Medulla oblongata (tissue), 1 donor: ENCODE measurements around the gene ERFL.
A peak's percentile ranks its signal among the peaks of the same experiment; 100 is the strongest.
"Not testable (repeated sequence)": the region's sequence is repeated elsewhere in the genome, so short reads cannot be mapped to it uniquely, and the experiment has no call there.

Experiments
- DNase-seq: peaks from one replicate; pipeline ENCODE4 v3.0.0-alpha.2; 2015; ENCODE audit errors: extremely low spot score

The ERFL gene

DNA sequence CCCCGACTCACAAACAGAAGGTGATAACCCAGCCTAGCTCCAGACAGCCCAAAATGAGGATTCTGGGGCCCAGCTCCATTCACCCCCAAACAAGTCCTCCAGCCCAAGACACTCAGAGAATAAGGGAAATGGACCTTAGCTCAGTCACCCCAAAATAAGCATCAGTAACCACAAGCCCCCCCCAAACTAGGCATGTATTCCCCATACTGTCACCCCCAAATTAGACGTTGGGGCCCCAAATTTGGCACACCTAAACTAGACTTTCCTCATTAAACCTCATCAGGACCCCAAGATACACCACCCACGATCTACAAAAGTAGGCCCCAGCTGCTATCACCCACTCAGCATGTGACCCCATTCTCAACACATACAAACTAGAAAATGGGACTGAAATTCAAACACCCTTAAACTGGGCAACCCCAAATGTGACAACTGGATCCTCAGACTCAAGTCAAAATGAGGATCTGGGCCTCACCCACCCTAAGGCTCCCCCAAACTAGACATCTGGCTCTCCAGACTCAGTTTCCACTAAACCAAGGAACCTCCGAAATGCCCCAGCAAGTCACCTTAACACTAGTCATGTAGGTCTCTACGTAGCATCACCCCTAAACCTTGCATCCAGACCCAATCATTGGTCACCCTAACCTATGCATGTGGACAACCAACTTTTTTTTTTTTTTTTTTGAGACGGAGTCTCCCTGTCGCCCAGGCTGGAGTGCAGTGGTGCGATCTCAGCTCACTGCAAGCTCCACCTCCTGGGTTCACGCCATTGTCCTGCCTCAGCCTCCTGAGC lies 13.4 kb upstream of the ERFL start:
- no peak for DNase-seq

DNA sequence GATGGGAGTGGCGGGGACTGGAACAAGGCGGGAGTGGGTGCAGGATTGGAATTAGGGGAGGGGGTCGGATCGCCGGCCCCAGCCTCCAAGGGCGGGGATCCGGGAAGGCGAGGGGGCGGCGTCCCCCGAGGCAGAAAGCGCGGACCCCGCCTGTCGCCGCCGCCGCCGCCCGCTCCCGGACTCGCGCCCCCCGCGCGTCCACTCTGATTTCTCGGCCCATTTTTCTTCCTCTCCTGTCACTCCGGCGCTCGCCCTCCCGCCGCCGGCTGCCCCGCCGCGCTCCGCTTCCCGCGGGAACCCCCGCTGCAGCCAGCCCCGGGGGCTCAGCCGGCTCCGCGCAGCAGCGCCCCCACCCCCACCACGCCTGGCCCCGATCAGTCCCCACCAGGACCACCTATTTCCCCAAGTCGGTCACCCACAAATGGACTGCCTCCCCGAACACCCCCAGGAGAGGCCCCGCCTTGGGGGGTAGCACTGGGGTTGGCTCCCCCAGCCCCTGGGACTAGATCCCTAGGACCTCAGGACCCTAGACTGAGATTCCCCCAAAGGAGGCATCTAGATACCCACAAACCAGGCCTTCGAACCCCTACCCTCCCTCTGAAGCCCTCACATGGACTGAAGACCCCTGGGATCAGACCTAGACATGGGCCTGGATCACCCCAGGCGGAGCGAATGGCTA lies 12.6 kb upstream of the ERFL start:
- DNase-seq: no peak

DNA sequence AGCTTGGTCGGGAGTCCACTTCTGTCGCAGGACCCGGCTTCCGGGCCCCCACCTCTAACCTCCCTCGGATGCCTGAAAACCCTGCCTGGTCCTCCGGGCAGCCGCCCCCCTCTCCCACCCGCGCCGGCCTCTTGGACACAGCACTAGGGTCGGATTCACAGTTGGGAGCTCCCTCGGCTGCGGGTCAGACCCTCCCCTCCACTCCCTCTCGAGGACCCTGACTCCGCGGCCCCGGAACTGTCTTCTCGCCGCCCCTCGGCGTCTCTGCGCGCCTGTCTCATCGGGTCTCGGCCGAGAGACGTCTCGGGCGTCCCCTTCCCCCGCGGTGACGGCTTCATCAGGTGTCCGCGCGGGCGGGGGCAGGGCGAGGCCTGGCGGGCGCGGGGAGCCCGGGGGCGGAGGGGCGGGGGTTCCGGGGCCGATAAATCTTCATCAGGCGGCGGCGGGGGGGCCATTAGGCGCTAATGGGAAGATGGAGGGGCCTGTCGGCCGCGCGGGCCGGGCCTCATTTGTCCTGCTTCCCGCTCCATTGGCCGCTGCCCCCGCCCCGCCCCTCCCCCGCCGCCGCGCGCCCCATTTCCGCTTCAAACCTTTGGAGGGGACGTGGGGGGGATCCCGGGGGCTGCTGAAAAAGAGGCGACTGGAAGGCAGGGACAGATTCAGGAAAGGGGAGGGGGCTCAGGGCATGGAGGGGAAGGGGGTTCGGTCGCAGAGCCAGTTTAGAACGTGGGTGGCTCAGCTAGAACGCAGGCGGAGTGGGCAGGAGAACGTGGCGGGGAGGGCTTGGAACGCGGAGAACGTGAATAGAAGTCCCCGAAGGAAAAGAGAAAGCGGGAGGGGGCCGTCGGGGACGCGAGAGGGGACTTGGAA lies 11.8 kb upstream of the ERFL start:
- no peak for DNase-seq

DNA sequence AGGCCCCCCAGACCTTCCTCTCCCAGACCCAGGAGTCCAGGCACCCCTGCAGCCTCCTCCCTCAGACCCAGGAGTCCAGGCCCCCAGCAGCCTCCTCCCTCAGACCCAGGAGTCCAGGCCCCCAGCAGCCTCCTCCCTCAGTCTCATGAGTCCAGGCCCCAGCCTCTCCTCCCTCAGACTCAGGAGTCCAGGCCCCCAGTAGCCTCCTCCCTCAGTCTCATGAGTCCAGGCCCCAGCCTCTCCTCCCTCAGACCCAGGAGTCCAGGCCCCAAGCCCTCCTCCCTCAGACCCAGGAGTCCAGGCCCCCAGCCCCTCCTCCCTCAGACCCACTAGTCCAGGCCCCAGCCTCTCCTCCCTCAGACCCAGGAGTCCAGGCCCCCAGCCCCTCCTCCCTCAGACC lies 11.0 kb upstream of the ERFL start:
- not testable (repeated sequence) for DNase-seq

DNA sequence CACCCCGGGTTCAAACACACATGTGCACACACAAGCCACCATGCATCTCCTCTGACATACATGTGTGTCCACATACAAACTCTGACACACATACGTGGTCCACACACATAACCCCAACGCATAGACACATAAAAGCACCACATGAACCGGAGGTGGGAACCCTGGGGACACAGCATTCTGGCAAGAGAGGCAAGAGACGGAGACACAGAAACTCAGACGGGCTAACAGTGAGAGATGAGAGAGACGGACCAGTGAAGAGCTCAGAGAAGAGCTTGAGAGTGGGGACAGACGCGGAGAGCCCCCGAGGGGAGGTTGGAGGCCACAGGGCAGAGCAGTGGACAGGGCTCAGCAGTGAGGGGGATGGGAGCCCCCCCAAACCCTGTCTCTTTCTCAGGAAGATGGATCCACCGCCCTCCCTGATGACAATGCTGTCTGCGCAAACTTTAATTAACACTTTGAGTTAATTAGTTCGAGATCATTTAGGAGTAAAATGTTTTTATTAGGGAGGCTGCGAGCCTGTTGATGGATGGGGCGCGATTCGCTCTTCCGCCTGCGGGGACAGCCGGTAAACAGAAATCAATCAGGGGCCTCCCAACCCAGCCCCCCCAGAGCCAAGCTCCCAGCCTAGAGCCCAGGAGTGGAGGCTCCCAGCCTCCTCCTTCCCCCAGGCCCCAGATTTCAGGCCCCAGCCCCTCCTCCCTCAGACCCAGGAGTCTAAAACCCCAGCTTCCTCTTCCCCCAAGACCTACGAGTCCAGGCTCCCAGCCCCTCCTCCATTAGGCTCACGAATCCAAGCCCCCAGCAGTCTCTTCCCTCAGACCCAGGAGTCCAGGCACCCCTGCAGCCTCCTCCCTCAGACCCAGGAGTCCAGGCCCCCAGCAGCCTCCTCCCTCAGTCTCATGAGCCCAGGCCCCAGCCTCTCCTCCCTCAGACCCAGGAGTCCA lies 9.5 kb upstream of the ERFL start:
- DNase-seq: no peak

DNA sequence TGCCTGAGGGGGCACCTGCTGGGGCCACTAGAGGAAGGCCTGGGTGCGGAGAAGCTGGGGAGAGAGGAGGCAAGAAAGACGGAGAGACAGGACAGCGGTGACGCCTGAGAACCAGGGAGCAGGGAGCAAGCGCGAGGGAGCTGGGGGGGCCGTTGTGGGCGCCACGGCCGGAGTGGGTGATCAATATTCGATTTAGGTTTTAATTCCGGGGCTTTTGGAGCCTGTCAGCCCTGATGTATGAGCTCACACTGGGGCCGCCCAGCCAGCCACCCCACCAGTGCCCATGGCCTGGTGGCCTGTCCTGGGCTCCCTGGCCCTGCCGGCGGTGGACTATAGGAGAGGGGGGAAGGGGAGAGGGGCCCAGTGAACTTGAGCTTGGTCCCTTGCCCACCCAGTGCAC lies 8.7 kb upstream of the ERFL start:
- no peak for DNase-seq

DNA sequence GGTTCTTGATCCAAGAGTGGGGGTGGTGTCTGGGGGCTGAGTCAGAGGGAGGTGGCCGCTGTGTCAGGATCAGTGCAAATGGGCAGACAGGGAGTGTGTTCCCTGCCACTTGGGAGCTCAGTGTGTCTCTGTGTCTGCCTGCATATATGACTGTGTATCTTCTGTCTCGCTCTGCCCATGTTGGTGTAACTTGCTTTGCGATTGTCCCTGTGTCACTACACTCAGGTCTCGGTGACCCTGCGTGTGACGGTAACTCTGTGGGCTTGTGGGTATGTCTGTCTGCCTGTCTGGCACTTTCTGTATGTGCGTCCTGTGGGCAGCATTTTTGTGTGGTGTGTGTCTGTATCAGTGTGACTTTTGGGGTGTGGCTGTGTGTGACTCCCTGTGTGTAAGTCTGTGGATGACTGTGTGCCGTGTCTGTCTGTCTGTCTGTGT lies 8.2 kb upstream of the ERFL start:
- DNase-seq: no peak

DNA sequence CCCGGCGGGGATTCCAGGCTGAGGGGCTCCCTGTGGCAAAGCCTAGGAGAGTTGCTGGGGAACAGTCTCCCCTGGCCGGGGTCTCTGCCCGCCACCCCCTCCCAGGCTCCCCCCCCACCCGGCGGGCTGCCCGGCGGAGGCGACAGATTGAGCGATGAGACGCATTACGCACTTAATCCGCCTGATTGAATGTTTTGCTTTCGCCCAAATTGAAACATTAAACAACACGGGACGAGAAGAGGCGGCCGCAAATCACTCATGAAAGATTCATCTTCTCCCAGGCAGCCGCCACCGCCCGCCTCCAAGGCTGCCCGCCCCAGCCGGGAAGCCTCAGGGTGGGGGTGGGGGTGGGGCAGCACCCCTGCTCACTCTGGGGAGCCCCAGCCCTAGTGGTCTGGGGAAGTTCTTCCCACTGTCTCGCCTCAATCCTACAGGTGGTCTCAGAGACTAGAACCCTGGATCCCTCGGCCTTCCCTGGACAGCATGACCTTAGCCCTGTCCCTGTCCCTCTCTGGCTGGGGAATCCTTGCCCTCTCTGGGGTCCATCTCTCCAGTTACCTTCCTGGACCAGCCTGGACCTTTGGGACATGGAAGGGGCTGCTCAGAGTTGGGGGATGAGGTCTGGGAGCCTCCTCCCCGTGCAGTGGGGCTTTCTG lies 7.6 kb upstream of the ERFL start:
- no peak for DNase-seq

DNA sequence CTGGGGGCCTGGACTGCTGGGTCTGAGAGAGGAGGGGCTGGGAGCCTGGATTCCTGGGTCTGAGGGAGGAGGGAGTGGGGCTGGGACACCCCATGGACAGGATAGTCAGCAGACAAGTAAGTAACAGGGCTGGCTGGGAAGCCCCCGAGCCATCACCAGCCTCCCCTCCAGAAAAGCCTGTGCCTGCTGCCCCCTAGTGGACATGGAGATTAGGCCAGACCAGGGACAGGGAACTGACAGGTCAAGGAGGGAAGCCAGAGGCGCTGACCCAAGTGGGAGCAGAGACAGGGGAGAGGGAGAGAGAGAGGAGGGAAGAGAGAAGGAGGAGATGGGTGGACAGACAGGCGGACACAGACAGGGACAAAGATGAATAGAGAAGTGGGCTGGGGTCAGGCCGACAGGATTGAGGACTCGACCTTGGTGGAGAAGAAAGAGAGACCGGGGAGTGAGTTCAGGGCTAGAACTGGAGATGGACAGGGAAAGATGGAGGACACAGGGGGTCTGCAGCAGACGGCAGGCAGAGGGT lies 6.7 kb upstream of the ERFL start:
- DNase-seq: peak; percentile 78

DNA sequence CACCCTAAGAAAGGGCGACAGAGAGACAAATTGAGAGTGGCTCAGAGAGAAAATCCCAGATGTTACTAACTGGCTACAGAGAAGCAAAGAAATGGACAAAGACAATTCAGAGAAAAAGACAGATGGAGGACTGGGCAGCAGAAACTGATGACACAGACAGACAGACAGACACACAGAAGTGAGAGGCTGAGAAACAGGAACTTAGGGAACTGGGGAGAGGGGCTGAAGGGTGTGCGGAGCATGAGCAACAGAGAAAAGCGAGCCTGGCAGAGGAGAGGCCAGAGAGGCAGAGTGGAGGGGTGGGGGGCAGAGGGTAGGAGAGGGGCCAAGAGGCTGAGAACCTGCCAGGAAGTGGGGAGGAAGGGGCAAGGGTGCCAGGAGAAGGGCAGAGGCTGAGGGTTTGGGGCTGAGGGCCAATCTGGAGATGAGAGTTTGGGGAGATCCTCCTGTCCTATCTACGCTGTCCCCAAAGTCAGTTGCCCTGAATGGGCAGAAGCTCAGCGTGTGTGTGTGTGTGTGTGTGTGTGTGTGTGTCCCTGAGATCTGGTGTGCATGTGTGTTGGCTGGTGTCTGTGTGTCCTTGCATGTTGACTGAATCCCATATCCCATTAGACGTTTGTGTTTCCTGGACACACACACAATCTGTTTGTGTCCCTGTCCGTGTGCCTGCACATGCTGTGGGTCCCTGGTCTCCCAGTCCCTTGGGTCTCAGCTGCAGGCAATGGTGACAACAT lies 5.6 kb upstream of the ERFL start:
- no peak for DNase-seq

DNA sequence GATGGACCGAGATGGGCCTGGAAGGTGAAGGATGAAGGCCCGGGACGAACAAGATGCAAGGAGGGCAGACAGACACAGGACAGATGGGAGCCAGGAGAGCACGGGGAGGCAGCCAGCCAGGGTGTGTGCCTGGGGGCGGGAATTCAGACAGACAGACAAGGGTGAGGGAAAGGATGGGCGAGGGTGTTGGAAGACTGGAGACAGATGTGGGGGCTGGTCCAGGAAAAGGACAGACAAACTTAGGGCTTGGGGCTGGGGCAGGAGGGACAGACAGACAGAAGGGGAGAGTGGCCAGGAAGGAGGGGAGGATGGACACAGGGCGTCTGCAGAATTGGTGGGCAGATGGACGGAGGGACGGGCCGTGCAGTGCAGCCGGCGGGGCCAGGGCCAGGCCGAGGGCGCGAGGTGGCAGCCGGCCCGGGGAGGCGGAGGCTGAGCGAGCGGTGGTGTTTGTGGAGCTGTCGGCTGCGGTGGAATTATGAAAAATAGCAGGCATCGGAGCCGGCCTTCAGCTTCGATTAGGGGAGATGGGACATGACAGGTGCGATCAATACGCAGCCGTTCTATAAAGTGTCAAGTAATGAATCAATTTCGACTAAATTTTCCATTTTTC lies 4.6 kb upstream of the ERFL start:
- no peak for DNase-seq

DNA sequence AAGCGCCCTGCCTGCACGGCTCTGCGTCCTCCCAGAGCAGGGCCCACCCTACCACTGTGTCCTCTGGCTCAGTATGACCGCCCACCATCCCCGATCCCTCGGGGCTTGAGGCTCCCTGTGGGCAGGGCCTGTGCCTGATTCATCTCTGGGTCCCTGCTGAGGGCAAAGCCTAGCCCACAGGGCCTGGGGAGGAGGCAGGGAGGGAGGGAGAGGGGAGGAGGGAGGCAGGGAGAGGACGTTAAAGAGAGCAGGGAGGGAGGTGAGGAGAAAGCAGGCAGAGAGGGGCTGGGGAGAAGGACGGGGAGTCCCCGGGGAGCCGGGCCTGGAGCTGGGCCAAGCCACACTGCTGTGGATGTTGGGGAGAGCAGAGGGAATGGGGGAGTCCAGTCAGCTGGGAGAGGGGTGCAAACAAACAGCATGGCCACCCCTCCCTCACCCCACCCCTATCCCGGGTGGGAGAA lies 4.0 kb upstream of the ERFL start:
- no peak for DNase-seq

DNA sequence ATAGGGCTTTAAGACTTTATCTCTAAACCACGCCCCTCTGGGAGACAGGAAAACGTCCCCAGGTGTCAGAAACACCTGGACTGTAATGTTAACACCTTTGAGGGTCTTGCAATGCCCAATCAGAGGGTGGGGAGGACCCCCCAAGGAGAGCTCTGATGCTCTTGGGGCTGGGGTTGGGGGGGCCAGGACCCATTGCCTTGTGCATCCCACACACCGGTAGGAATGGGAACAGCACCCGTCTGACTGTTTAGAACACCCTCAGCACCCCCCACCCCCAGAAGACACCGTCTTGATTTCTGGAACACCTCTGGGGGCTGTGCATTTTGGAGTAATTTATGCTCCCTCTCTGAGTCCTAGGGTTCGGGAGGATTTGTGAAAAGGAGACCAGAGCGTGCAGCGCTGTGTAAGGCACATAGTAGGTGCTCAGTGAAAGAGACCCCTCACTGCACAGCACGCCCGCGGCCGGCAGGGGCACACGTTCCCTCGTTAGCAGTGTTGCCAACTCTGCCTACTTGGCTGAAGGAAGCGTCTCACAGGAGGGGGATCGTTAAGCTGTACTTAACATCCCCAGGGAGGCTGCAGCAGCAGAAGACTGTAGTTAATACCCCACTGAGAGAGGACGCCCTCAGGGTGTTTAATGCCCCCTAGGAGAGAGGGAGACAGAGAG lies 2.8 kb upstream of the ERFL start:
- no peak for DNase-seq

DNA sequence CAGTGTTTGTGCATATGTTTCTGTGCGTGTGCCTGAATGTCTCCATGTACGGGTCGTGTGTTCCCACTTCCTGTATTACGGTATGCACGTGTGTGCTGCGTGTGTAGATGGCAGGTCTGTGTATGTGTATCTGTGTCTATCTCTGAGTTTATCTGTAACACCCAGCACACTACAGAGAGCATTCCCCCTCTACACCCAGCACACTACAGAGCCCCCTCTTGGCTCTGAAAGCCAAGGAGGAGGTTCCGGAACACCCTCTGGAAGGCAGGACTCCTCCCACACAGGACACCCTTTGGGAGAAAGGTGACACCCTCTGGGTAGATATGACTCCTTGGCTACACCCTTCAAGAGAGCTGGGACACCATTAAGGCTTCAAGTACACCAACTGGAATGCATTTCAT lies 2.1 kb upstream of the ERFL start:
- DNase-seq: no peak

DNA sequence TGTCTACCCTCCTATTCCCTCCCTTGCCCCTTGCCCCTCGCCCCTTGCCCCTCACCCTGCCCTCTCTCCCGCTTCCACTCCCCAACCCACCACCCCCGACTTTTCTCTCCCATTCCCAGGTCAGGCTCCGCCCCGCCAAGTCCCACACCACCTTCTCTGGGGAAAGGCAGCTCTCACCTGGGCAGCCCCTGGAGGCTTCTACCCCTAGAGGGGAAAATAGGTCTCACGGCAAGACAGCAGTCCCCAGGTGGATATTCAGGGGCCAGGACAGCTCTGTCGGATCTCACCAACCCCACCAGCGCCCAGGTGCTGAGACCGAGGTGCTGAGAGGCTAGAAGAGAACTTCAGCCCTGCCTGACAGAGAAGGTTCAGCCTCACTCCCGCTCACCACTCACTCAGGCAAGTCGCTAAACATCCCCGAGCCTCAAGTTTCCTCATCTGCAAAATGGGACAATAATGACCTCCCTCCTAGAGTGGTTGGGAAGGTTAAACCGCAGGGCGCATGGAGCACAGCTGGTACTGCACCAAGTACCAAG lies 1.4 kb upstream of the ERFL start:
- no peak for DNase-seq

DNA sequence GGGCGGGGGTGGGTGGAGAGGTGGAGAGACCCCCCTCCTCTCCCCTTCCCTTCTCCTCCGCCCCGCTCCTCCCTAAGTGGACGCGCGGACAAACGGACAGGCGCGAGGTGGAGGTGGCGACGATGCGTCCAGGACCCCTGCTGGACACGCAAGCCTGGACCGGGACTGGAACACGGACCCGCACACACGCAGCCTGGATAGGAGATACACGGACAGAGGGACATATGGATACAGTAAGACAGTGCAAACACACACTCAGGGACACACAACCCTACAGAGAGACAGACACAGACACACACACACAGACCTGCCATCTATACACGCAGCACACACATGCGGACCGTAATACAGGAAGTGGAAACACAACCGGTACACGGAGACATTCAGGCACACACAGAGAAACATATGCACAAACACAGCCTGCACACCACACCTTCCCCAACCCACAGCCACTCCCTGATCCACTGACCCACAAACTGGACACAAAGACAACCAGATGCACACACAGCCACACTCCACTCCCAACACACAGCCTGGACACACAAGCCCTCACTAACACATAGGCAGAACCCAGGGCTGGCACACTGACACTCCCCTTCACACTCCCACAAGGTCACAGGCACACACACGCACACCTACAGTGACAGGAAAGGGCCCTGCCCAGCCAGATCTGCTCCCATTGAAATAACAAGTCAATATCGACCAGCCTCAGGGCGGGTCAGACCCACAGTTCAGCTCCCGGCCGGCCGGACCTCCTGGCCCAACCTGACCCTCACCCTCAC lies 696 bp upstream of the ERFL start:
- no peak for DNase-seq

DNA sequence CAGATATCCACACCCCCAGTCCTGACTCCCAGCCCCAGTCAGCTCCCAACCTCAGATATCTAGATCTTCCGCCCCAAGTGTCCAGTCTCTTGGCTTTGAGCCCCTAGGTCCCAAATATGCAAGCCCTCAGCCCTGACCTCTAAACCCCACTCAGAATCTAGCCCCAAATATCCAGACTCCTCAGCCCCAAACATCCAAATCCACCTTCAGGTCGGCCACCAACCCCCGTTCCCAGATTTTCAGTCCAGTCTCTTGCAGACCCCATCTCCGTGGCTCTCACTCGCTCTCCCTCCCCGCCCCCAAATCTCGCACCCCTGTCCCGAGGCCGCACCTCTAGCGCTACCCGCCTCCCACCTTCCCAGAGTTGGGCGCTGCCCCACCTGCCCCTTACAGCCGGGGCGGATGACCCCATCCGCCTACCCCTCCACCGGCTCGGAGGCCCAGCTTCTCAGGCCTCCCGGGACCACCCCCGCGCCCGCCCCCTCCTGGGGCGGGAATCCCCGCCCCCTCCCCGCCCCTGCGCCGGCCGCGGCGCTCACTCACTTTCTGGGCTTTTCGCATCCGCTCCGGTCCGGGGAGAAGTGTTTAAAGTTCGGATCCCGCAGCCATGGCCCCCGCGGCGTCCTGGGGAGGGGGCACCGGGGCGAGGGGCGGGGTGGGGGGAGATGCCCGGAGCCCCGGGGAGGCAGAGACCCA lies 604 bp downstream of the ERFL start:
- no peak for DNase-seq
